Measurements from ENCODE around the gene EPN2.

The EPN2 gene

GRCh38 chr17:19286751-19287341 is 49.7 kb downstream of the EPN2 start:
- H3K9me3 ChIP-seq (ENCODE audit: insufficient read depth, low read depth, low read length) = no peaks in the 10 kb centered on the region
- no peak overlapping the region for H3K27ac ChIP-seq (ENCODE audit: low read length)
- H3K36me3 ChIP-seq (ENCODE audit: insufficient read depth, low read depth, low read length) = peaks cover 26% of the 10 kb centered on the region
- no peak overlapping the region for H3K4me3 ChIP-seq (ENCODE audit: low read length)
- H3K4me1 ChIP-seq (ENCODE audit: insufficient read depth, low read length) = peaks cover 26% of the 10 kb centered on the region
- H3K9ac ChIP-seq (ENCODE audit: low read depth, low read length) = no peak overlapping the region
- no peaks in the 10 kb centered on the region for H3K27me3 ChIP-seq (ENCODE audit: insufficient read depth, low read length)

GRCh38 chr17:19287651-19288050 is 50.5 kb downstream of the EPN2 start:
- no peak overlapping the region for H3K9ac ChIP-seq (ENCODE audit: low read depth, low read length)
- H3K9me3 ChIP-seq (ENCODE audit: insufficient read depth, low read depth, low read length) = no peaks in the 10 kb centered on the region
- H3K36me3 ChIP-seq (ENCODE audit: insufficient read depth, low read depth, low read length) = peaks cover 22% of the 10 kb centered on the region
- H3K27ac ChIP-seq (ENCODE audit: low read length) = no peak overlapping the region
- no peak overlapping the region for H3K4me3 ChIP-seq (ENCODE audit: low read length)
- no peaks in the 10 kb centered on the region for H3K27me3 ChIP-seq (ENCODE audit: insufficient read depth, low read length)
- peaks cover 25% of the 10 kb centered on the region for H3K4me1 ChIP-seq (ENCODE audit: insufficient read depth, low read length)

DNA sequence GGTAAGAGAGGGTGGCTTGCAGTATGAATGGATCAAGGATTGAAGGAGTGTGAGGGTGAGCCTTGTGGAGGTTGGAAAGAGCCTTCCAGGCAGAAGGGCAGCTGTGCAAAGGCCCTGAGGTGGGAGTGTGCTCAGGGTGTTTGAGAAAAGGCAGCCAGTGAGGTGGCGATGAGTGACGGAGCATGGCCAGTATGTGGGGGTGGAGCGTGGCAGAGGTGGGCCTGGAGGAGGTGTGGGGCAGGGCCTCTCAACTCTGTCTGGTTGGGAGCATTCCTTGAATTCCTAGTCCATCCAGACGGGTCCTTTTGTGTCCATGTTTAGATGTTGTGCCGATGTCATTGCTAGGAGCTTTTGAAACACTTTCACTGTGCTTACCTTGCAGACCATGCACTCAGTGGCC is 51.3 kb downstream of the EPN2 start:
- no peaks in the 10 kb centered on the region for H3K27me3 ChIP-seq (ENCODE audit: insufficient read depth, low read length)
- peaks cover 14% of the 10 kb centered on the region for H3K36me3 ChIP-seq (ENCODE audit: insufficient read depth, low read depth, low read length)
- H3K4me3 ChIP-seq (ENCODE audit: low read length) = no peak overlapping the region
- H3K9me3 ChIP-seq (ENCODE audit: insufficient read depth, low read depth, low read length) = no peaks in the 10 kb centered on the region
- peaks cover 25% of the 10 kb centered on the region for H3K4me1 ChIP-seq (ENCODE audit: insufficient read depth, low read length)
- no peak overlapping the region for H3K9ac ChIP-seq (ENCODE audit: low read depth, low read length)
- H3K27ac ChIP-seq (ENCODE audit: low read length) = no peak overlapping the region

DNA sequence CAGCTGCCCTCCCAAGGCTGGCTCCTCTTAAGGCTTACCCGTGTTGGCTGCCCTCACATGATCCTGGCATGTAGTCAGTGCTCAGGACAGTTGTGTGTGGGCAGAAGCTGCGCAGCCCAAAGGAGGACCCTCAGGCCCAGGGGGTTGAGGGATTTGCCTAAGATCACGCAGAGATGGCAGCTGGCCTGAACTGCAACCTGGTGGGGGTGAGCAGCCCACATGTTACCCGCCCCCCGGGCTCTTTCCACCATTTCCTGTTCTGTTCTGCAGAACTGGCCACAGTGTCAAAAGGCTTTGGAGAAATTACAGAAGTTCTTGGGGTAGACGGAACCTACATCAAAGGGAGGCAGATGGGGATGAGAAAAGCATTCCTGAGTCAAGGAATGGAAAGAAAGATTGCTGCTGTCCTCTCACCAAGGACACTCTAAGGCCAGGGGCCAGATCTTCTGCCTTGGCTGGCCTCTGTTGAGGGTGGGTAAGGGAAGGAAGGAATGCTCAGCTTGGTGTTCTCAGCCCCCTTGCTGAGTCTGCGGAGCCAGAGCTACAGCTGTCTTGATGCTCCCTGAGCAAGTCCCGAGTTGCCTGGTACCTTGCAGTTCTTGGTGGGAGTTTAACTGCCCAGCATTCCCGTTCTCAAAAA is 53.0 kb downstream of the EPN2 start:
- H3K4me1 ChIP-seq (ENCODE audit: insufficient read depth, low read length) = peaks cover 19% of the 10 kb centered on the region
- no peak overlapping the region for H3K9ac ChIP-seq (ENCODE audit: low read depth, low read length)
- no peaks in the 10 kb centered on the region for H3K9me3 ChIP-seq (ENCODE audit: insufficient read depth, low read depth, low read length)
- H3K4me3 ChIP-seq (ENCODE audit: low read length) = no peak overlapping the region
- peaks cover 5% of the 10 kb centered on the region; the same call in 1 of the 2 replicates for H3K36me3 ChIP-seq (ENCODE audit: insufficient read depth, low read depth, low read length)
- H3K27me3 ChIP-seq (ENCODE audit: insufficient read depth, low read length) = no peaks in the 10 kb centered on the region
- no peak overlapping the region for H3K27ac ChIP-seq (ENCODE audit: low read length)

DNA sequence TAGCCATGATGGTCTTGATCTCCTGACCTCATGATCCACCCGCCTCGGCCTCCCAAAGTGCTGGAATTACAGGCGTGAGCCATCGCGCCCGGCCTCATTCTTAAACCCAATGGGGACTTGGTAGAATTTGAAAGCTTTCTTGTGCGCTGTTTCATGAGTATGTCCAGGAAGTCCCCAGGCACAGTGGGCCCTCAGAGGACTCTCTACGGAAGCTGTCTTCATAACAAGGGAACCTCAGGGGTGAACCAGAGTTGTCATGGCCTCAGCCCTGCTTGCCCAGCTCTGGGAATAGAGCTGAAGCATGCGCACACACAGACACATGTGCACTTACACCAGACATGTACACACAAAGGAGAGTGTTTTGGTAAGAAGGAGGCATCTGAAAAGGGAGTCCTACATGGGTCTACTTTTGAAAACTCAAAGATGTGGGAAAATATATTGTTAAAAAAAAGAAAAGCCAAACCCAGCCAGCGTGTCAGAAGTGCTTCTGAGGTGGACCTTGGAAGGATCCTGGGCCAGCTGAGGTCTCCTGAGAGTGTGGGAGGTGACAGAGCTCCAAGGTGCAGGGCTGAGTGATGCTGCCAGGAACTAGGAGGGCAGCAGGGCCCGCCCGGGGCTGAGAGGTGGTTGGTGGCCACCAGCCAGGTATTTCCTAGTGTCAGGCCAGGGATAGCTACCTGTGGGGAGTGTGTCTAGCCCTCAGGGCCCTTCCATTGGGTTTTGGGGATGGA is 54.6 kb downstream of the EPN2 start:
- H3K4me3 ChIP-seq (ENCODE audit: low read length) = no peak overlapping the region
- no peaks in the 10 kb centered on the region for H3K9me3 ChIP-seq (ENCODE audit: insufficient read depth, low read depth, low read length)
- H3K4me1 ChIP-seq (ENCODE audit: insufficient read depth, low read length) = peaks cover 11% of the 10 kb centered on the region
- peaks cover 5% of the 10 kb centered on the region; the same call in 1 of the 2 replicates for H3K36me3 ChIP-seq (ENCODE audit: insufficient read depth, low read depth, low read length)
- H3K27ac ChIP-seq (ENCODE audit: low read length) = no peak overlapping the region
- no peaks in the 10 kb centered on the region for H3K27me3 ChIP-seq (ENCODE audit: insufficient read depth, low read length)
- no peak overlapping the region for H3K9ac ChIP-seq (ENCODE audit: low read depth, low read length)

DNA sequence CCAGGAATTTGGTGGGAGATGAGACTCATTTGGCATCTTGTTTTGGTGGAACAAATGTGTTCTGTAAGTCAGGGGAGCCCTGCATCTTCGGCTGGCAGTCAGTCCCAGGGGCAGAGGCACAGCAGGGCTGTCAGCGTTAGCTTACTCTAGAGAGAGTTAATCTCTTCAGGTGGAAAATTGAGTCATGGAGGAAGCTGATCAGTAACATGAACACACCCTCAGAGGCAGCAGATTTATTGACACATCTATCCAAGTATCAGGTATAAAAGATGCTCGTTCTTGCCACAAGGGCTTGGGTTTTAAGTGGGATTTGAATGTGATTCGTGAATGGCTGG is 55.2 kb downstream of the EPN2 start:
- no peak overlapping the region for H3K4me3 ChIP-seq (ENCODE audit: low read length)
- H3K36me3 ChIP-seq (ENCODE audit: insufficient read depth, low read depth, low read length) = peaks cover 5% of the 10 kb centered on the region; the same call in 1 of the 2 replicates
- no peak overlapping the region for H3K27ac ChIP-seq (ENCODE audit: low read length)
- H3K9me3 ChIP-seq (ENCODE audit: insufficient read depth, low read depth, low read length) = no peaks in the 10 kb centered on the region
- H3K9ac ChIP-seq (ENCODE audit: low read depth, low read length) = no peak overlapping the region
- H3K4me1 ChIP-seq (ENCODE audit: insufficient read depth, low read length) = peaks cover 10% of the 10 kb centered on the region
- no peaks in the 10 kb centered on the region for H3K27me3 ChIP-seq (ENCODE audit: insufficient read depth, low read length)

DNA sequence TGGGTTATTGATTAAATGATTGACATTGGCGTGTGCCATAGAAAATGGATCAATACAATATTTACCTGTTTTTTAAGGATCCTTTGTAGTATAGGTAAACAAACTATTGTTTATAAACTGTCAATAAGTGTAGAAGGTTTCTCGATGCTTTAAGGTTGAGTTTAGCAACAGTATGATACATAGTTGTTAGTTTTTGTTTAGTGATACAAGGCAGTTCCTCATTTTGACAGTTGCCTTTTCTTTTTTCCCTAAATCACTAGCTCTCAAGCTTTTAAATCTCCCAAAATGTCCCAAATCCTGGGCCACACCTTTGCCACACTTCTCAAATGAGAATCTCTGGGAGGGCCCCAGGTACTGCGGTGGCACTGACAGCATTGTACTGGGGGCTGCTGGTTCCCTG is 57.3 kb downstream of the EPN2 start:
- H3K27me3 ChIP-seq (ENCODE audit: insufficient read depth, low read length) = no peaks in the 10 kb centered on the region
- no peaks in the 10 kb centered on the region for H3K9me3 ChIP-seq (ENCODE audit: insufficient read depth, low read depth, low read length)
- peaks cover 3% of the 10 kb centered on the region; the same call in 1 of the 2 replicates for H3K4me1 ChIP-seq (ENCODE audit: insufficient read depth, low read length)
- H3K4me3 ChIP-seq (ENCODE audit: low read length) = no peak overlapping the region
- no peak overlapping the region for H3K9ac ChIP-seq (ENCODE audit: low read depth, low read length)
- no peak overlapping the region for H3K27ac ChIP-seq (ENCODE audit: low read length)
- H3K36me3 ChIP-seq (ENCODE audit: insufficient read depth, low read depth, low read length) = no peaks in the 10 kb centered on the region

- H3K27ac ChIP-seq (ENCODE audit: low read length) = no peak overlapping the region
- no peaks in the 10 kb centered on the region; the same call in 1 of the 2 replicates for H3K4me1 ChIP-seq (ENCODE audit: insufficient read depth, low read length)
- H3K36me3 ChIP-seq (ENCODE audit: insufficient read depth, low read depth, low read length) = no peaks in the 10 kb centered on the region
- no peak overlapping the region for H3K4me3 ChIP-seq (ENCODE audit: low read length)
- H3K27me3 ChIP-seq (ENCODE audit: insufficient read depth, low read length) = no peaks in the 10 kb centered on the region
- no peaks in the 10 kb centered on the region for H3K9me3 ChIP-seq (ENCODE audit: insufficient read depth, low read depth, low read length)
- H3K9ac ChIP-seq (ENCODE audit: low read depth, low read length) = no peak overlapping the region
These were observed 58.4 kb downstream of the EPN2 start for GRCh38 chr17:19295473-19296135.

DNA sequence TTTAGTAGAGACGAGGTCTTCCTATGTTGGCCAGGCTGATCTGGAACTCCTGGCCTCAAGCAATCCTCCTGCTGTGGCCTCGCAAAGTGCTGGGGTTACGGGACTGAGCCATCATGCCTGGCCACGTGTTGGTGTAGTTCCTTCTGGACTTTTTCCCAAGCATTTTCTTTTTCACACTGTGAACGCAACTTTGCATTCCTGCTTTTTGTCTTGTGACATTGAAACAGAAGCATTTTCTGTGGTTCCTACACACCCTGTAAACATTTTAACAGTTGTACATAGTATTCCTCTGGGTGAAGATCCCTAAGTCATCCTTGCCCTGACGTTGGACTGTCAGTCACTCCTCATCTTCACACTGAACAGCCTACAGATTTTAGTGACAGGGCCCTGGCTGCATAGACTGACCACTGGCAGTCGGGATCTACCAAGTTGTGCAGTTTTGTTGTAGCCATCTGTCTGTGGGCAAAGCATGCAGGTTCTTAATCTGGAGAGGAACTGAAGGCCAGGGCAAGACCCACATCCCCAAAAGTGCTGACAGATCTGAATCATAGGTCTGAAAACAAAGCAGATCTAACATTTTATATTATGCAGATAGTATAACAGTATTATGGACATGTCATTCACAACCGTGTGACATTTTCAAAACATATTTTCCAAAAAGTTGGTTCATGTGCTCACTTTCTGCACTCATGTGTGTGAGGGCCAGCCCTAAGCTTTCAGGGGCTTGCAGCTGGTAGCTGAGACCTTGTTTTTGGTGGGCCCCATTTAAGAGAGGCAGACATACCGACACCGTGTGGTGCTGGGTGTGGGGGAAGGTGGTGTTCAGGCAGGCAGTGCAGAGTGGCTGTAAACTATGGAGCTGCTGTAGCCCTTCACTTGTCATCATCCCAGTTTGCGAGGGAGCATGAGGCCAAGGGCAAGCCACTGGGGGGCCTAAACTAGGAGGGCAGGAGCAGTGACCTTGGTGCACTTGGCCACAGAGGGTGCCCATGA is 59.9 kb downstream of the EPN2 start:
- Histone ChIP-seq H3K27ac (ENCODE audit: low read length) (no peak overlapping the region), H3K36me3 (ENCODE audit: insufficient read depth, low read depth, low read length) (no peaks in the 10 kb centered on the region), H3K4me3 (ENCODE audit: low read length) (no peak overlapping the region), H3K4me1 (ENCODE audit: insufficient read depth, low read length) (no peaks in the 10 kb centered on the region), H3K9ac (ENCODE audit: low read depth, low read length) (no peak overlapping the region), H3K9me3 (ENCODE audit: insufficient read depth, low read depth, low read length) (no peaks in the 10 kb centered on the region), H3K27me3 (ENCODE audit: insufficient read depth, low read length) (no peaks in the 10 kb centered on the region)

DNA sequence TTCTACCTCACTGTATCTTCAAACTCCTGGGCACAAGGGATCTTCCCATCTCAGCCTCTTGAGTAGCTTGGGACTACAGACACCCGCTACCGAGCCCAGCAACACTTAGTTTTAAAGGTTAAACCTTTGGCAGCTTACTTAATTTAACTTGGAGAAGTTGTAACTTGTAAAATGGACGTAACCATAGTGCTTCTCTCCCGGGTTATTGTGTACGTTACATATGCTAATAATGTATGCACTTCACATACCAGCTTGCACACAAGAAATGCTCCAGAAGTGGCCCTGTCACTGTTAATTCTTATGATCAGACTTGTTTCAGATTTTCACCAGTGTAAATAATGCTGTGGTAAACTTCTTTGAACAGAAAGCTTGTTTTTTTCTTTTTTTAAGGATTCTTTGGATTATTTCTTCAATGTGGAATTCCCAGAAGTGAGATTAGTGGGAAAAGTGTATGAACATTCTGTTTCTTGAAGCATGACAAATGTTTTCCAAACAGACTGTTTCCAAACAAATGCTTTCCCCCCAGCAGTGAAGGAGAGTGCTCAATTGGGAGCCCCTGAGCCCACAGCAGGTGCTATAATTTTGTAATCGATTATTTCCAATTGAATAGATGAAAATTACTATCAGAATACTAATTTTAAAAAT is 61.5 kb downstream of the EPN2 start:
- Histone ChIP-seq H3K9ac (ENCODE audit: low read depth, low read length) (no peak overlapping the region), H3K27ac (ENCODE audit: low read length) (no peak overlapping the region), H3K4me3 (ENCODE audit: low read length) (no peak overlapping the region), H3K9me3 (ENCODE audit: insufficient read depth, low read depth, low read length) (no peaks in the 10 kb centered on the region), H3K4me1 (ENCODE audit: insufficient read depth, low read length) (no peaks in the 10 kb centered on the region), H3K27me3 (ENCODE audit: insufficient read depth, low read length) (no peaks in the 10 kb centered on the region), H3K36me3 (ENCODE audit: insufficient read depth, low read depth, low read length) (no peaks in the 10 kb centered on the region)
